ENCODE measurements around the gene UBR4. TPM values are rescaled to one million over a fixed set of nuclear protein-coding genes. Genes with fewer than 3 reads are reported as not detected.
A peak's percentile ranks its signal among the peaks of the same experiment; 100 is the strongest.

Gene UBR4
- total RNA-seq, 6 experiments from 2014 or later: 73.0 to 132 (median 90.1) TPM

DNA sequence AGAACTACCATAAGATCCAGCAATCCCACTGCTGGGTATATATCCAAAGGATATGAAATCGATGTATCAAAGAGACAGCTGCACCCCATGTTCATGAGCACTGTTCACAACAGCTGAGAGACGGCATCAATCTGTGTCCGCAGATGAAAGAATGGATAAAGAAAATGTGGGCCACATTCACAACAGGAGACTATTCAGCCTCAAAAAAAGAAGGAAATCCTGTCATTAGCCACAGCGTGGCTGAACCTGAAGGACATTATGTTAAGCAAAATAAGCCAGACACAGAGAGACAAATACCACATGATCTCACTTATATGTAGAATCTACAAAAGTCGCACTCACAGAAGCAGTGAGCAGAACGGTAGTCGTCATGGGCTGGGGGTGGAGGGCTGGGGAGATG, 154.4 kb downstream of the UBR4 start:
- Histone ChIP-seq H3K27me3 (no peaks in the 10 kb centered on the region), H3K27ac (no peak overlapping the region), H3K4me3 (no peak overlapping the region), H3K36me3 (no peaks in the 10 kb centered on the region), H3K9me3 (no peaks in the 10 kb centered on the region), H3K4me1 (no peaks in the 10 kb centered on the region)
- intact Hi-C loops (cut with DNase I): no loop called here
- ATAC-seq (no peak), DNase-seq (no peak)
- WGBS (ENCODE audit: insufficient coverage, low coverage, low lambda C conversion rate, missing lambda C conversion rate): 48% methylated on average over 7 of the region's 7 CpGs
- TF ChIP-seq CTCF (IDR thresholded peaks at IDR 0.05) (no peak), POLR2A (IDR thresholded peaks at IDR 0.05) (no peak)

- 70% methylated on average over 2 of the region's 11 CpGs for WGBS (ENCODE audit: insufficient coverage, low coverage, low lambda C conversion rate, missing lambda C conversion rate)
Observed at GRCh38 chr1:19055001-19055400, 155.1 kb downstream of the UBR4 start.

GRCh38 chr1:19054216-19054615, 155.8 kb downstream of the UBR4 start:
- Histone ChIP-seq H3K27ac (no peak overlapping the region), H3K36me3 (no peaks in the 10 kb centered on the region), H3K9me3 (no peaks in the 10 kb centered on the region), H3K4me3 (no peak overlapping the region), H3K4me1 (no peaks in the 10 kb centered on the region), H3K27me3 (no peaks in the 10 kb centered on the region)
- intact Hi-C loops (cut with DNase I): no loop called here
- ATAC-seq: peak in 2 of 4 donors; percentile 4 to 8
- WGBS (ENCODE audit: insufficient coverage, low coverage, low lambda C conversion rate, missing lambda C conversion rate): no CpG with 5 or more reads among the region's 15 CpGs
- no peak for DNase-seq
- TF ChIP-seq CTCF (IDR thresholded peaks at IDR 0.05) (no peak), POLR2A (IDR thresholded peaks at IDR 0.05) (no peak)

More at GRCh38 chr1:19055001-19055400, 155.1 kb downstream of the UBR4 start:
- intact Hi-C loops (cut with DNase I): no loop called here
- TF ChIP-seq POLR2A (IDR thresholded peaks at IDR 0.05) (no peak), CTCF (IDR thresholded peaks at IDR 0.05) (no peak)
- H3K4me3 ChIP-seq: no peak overlapping the region
- H3K36me3 ChIP-seq: no peaks in the 10 kb centered on the region
- no peaks in the 10 kb centered on the region for H3K27me3 ChIP-seq
- no peak for DNase-seq
- no peak for ATAC-seq
- H3K4me1 ChIP-seq: no peaks in the 10 kb centered on the region
- H3K9me3 ChIP-seq: no peaks in the 10 kb centered on the region
- no peak overlapping the region for H3K27ac ChIP-seq

GRCh38 chr1:19053486-19053885, 156.6 kb downstream of the UBR4 start:
- ATAC-seq: no peak
- intact Hi-C loops (cut with DNase I): no loop called here
- Histone ChIP-seq H3K36me3 (no peaks in the 10 kb centered on the region), H3K27me3 (no peaks in the 10 kb centered on the region), H3K4me1 (no peaks in the 10 kb centered on the region), H3K27ac (no peak overlapping the region), H3K9me3 (no peaks in the 10 kb centered on the region), H3K4me3 (no peak overlapping the region)
- WGBS (ENCODE audit: insufficient coverage, low coverage, low lambda C conversion rate, missing lambda C conversion rate): no CpG with 5 or more reads among the region's 8 CpGs
- DNase-seq: no peak
- TF ChIP-seq POLR2A (IDR thresholded peaks at IDR 0.05): no peak
- no peak for TF ChIP-seq CTCF (IDR thresholded peaks at IDR 0.05)

DNA sequence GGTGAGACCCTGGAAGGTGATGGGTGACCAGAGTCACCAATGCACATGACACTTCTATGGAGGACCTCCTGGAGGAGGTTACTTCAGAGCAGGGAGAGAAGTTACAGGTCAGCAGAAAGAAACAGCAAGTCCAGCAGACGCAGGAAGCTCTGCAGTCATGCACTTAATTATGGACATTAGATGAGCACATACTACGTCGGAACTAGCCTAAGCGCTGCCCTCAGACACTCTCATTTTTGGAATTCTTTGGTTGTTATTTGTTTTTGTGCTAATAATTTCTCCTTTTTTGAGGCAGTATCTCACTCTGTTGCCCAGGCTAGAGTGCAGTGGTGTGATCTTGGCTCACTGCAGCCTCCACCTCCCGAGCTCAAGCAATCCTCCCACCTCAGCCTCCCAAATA, 160.3 kb downstream of the UBR4 start:
- peaks cover 0 to 26% (median 13%) of the 10 kb centered on the region in 4 donors for H3K4me1 ChIP-seq
- TF ChIP-seq CTCF (IDR thresholded peaks at IDR 0.05) (no peak), POLR2A (IDR thresholded peaks at IDR 0.05) (no peak)
- WGBS (ENCODE audit: insufficient coverage, low coverage, low lambda C conversion rate, missing lambda C conversion rate): 80% methylated on average over 3 of the region's 5 CpGs

More for the DNA sequence above, 160.3 kb downstream of the UBR4 start:
- Histone ChIP-seq H3K9me3 (no peaks in the 10 kb centered on the region), H3K4me3 (no peak overlapping the region), H3K36me3 (no peaks in the 10 kb centered on the region), H3K27ac (no peak overlapping the region), H3K27me3 (no peaks in the 10 kb centered on the region)
- no peak for DNase-seq
- intact Hi-C loops (cut with DNase I): no loop called here
- no peak for ATAC-seq
